Astrocyte (in vitro differentiated cells and primary cell): ENCODE results near the gene OMG.
"Not testable (repeated sequence)": the region's sequence is repeated elsewhere in the genome, so short reads cannot be mapped to it uniquely, and the experiment has no call there.

ENCODE experiments used
- CTCF ChIP-seq: IDR thresholded peaks from 2 replicates; pipeline ENCODE4 v1.5.1; 2011; ENCODE audit warnings: low read depth, mild to moderate bottlenecking, inconsistent platforms, low read length, moderate library complexity; ENCODE audit not compliant: insufficient read depth
- EZH2 ChIP-seq: IDR thresholded peaks from 2 replicates; pipeline ENCODE4 v1.6.1; 2012; ENCODE audit warnings: mild to moderate bottlenecking, low read length, inconsistent platforms; ENCODE audit not compliant: insufficient read depth

- TF ChIP-seq CTCF, EZH2: not testable (repeated sequence)
Observed at GRCh38 chr17:31287932-31288331, 9.1 kb downstream of the OMG start.
